HepG2 (cell line): ENCODE data around the gene SYTL2.
"Not testable (repeated sequence)": the region's sequence is repeated elsewhere in the genome, so short reads cannot be mapped to it uniquely, and the experiment has no call there.

ENCODE experiments used
- CTCF ChIP-seq: sonication (generic); formaldehyde crosslinking; IDR thresholded peaks from 2 replicates; pipeline ENCODE4 v1.5.0; 2020; ENCODE audit warnings: mild to moderate bottlenecking, missing genetic modification reagents, moderate library complexity
- IKZF1 ChIP-seq: fragments of 450-650 bp; IDR thresholded peaks from 2 replicates; pipeline ENCODE4 v1.7.1; 2016
- JUN ChIP-seq: sonication (generic); formaldehyde crosslinking; IDR thresholded peaks from 2 replicates; pipeline ENCODE4 v1.4.0; 2020; ENCODE audit warnings: mild to moderate bottlenecking, missing genetic modification reagents
- MEIS2 ChIP-seq: sonication (generic); formaldehyde crosslinking; IDR thresholded peaks from 2 replicates; pipeline ENCODE4 v1.9.0; 2021; ENCODE audit warnings: mild to moderate bottlenecking, missing genetic modification reagents
- RXRA ChIP-seq: sonication (generic); formaldehyde crosslinking; IDR thresholded peaks from 2 replicates; pipeline ENCODE4 v1.5.1; 2020; ENCODE audit warnings: missing genetic modification reagents
- TFDP2 ChIP-seq: sonication (generic); formaldehyde crosslinking; IDR thresholded peaks from 2 replicates; pipeline ENCODE4 v1.4.0; 2020; ENCODE audit warnings: missing genetic modification reagents
- ZBTB8A ChIP-seq: sonication (generic); formaldehyde crosslinking; IDR thresholded peaks from 2 replicates; pipeline ENCODE4 v1.4.0; 2020; ENCODE audit warnings: mild to moderate bottlenecking, low read depth, missing genetic modification reagents, borderline replicate concordance
- ZNF33A ChIP-seq: sonication (generic); formaldehyde crosslinking; IDR thresholded peaks from 2 replicates; pipeline ENCODE4 v1.5.1; 2020; ENCODE audit warnings: missing genetic modification reagents, mild to moderate bottlenecking, moderate library complexity, borderline replicate concordance
- ZNF552 ChIP-seq: sonication (generic); formaldehyde crosslinking; IDR thresholded peaks from 2 replicates; pipeline ENCODE4 v1.9.0; 2022; ENCODE audit warnings: missing genetic modification reagents, mild to moderate bottlenecking, borderline replicate concordance
- TF ChIP-seq, protein P1 (sequence below): sonication (generic); formaldehyde crosslinking; IDR thresholded peaks from 2 replicates; pipeline ENCODE4 v1.4.0; 2020; ENCODE audit warnings: missing genetic modification reagents
- TF ChIP-seq, protein P2 (sequence below): sonication (generic); formaldehyde crosslinking; IDR thresholded peaks from 2 replicates; pipeline ENCODE4 v1.4.0; 2020; ENCODE audit warnings: mild to moderate bottlenecking, missing genetic modification reagents
- TF ChIP-seq, protein P3 (sequence below): sonication (generic); formaldehyde crosslinking; IDR thresholded peaks from 2 replicates; pipeline ENCODE4 v1.8.0; 2022; ENCODE audit warnings: mild to moderate bottlenecking, missing genetic modification reagents

- TF ChIP-seq, protein P1, sequence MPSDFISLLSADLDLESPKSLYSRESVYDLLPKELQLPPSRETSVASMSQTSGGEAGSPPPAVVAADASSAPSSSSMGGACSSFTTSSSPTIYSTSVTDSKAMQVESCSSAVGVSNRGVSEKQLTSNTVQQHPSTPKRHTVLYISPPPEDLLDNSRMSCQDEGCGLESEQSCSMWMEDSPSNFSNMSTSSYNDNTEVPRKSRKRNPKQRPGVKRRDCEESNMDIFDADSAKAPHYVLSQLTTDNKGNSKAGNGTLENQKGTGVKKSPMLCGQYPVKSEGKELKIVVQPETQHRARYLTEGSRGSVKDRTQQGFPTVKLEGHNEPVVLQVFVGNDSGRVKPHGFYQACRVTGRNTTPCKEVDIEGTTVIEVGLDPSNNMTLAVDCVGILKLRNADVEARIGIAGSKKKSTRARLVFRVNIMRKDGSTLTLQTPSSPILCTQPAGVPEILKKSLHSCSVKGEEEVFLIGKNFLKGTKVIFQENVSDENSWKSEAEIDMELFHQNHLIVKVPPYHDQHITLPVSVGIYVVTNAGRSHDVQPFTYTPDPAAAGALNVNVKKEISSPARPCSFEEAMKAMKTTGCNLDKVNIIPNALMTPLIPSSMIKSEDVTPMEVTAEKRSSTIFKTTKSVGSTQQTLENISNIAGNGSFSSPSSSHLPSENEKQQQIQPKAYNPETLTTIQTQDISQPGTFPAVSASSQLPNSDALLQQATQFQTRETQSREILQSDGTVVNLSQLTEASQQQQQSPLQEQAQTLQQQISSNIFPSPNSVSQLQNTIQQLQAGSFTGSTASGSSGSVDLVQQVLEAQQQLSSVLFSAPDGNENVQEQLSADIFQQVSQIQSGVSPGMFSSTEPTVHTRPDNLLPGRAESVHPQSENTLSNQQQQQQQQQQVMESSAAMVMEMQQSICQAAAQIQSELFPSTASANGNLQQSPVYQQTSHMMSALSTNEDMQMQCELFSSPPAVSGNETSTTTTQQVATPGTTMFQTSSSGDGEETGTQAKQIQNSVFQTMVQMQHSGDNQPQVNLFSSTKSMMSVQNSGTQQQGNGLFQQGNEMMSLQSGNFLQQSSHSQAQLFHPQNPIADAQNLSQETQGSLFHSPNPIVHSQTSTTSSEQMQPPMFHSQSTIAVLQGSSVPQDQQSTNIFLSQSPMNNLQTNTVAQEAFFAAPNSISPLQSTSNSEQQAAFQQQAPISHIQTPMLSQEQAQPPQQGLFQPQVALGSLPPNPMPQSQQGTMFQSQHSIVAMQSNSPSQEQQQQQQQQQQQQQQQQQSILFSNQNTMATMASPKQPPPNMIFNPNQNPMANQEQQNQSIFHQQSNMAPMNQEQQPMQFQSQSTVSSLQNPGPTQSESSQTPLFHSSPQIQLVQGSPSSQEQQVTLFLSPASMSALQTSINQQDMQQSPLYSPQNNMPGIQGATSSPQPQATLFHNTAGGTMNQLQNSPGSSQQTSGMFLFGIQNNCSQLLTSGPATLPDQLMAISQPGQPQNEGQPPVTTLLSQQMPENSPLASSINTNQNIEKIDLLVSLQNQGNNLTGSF (CRISPR knock-in tag) = not testable (repeated sequence)
- TF ChIP-seq, protein P2, sequence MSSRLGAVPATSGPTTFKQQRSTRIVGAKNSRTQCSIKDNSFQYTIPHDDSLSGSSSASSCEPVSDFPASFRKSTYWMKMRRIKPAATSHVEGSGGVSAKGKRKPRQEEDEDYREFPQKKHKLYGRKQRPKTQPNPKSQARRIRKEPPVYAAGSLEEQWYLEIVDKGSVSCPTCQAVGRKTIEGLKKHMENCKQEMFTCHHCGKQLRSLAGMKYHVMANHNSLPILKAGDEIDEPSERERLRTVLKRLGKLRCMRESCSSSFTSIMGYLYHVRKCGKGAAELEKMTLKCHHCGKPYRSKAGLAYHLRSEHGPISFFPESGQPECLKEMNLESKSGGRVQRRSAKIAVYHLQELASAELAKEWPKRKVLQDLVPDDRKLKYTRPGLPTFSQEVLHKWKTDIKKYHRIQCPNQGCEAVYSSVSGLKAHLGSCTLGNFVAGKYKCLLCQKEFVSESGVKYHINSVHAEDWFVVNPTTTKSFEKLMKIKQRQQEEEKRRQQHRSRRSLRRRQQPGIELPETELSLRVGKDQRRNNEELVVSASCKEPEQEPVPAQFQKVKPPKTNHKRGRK (CRISPR knock-in tag) = not testable (repeated sequence)
- not testable (repeated sequence) for TF ChIP-seq JUN (CRISPR knock-in tag); CTCF; ZBTB8A (CRISPR knock-in tag); TFDP2 (CRISPR knock-in tag); RXRA (CRISPR knock-in tag); MEIS2 (CRISPR knock-in tag); ZNF552 (CRISPR knock-in tag); ZNF33A; IKZF1
- TF ChIP-seq, protein P3, sequence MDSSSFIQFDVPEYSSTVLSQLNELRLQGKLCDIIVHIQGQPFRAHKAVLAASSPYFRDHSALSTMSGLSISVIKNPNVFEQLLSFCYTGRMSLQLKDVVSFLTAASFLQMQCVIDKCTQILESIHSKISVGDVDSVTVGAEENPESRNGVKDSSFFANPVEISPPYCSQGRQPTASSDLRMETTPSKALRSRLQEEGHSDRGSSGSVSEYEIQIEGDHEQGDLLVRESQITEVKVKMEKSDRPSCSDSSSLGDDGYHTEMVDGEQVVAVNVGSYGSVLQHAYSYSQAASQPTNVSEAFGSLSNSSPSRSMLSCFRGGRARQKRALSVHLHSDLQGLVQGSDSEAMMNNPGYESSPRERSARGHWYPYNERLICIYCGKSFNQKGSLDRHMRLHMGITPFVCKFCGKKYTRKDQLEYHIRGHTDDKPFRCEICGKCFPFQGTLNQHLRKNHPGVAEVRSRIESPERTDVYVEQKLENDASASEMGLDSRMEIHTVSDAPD = not testable (repeated sequence)
Measured at GRCh38 chr11:85654343-85654742, 156.6 kb downstream of the SYTL2 start.
